Testis (tissue), 3 donors: ENCODE results near the gene CNNM2. TPM values are rescaled to one million over a fixed set of nuclear protein-coding genes. Genes with fewer than 3 reads are reported as not detected.

Experiments used
- DNase-seq: peaks from one replicate; pipeline ENCODE4 v3.0.0-alpha.2; 2019
- H3K27ac ChIP-seq, 2 donors: fragments of 200-600 bp; sonication (generic); one replicate each; pipeline ENCODE4 v1.5.1; 2019
- H3K27me3 ChIP-seq: fragments of 200-600 bp; sonication (generic); one replicate; pipeline ENCODE4 v1.5.1; 2019
- H3K36me3 ChIP-seq: fragments of 200-600 bp; sonication (generic); one replicate; pipeline ENCODE4 v1.5.1; 2017; ENCODE audit warnings: low read depth; ENCODE audit errors: missing control alignments
- H3K4me1 ChIP-seq: fragments of 200-600 bp; sonication (generic); one replicate; pipeline ENCODE4 v1.5.1; 2019
- H3K4me3 ChIP-seq, 2 donors: fragments of 200-600 bp; sonication (generic); one replicate each; pipeline ENCODE4 v1.5.1; 2017 to 2019
- H3K9me3 ChIP-seq: fragments of 200-600 bp; sonication (generic); one replicate; pipeline ENCODE4 v1.5.1; 2017
- CTCF ChIP-seq, 3 experiments: fragments of 450-650 bp in 2 of 3; fragments of 200-600 bp in 1 of 3; sonication (generic) in 1 of 3; IDR thresholded peaks; one replicate each; pipeline ENCODE4 v1.5.1; 2016 to 2019; ENCODE audit warnings: antibody characterized with exemption in 3 of 3, mild to moderate bottlenecking in 2 of 3, moderate library complexity in 1 of 3
- POLR2A ChIP-seq: fragments of 450-650 bp; IDR thresholded peaks from one replicate; pipeline ENCODE4 v1.6.1; 2017; ENCODE audit warnings: antibody characterized with exemption, mild to moderate bottlenecking, moderate library complexity
- WGBS, 2 donors: methylation state at CpG; one replicate each; pipeline ENCODE4 v1.1.5; 2018; 5-methylcytosine and 5-hydroxymethylcytosine counted together
- intact Hi-C: fragments of 100-400 bp; cut with DNase I; formaldehyde crosslinking; loops from one replicate; pipeline ENCODE4 v1.15.1; 2023; ENCODE audit warnings: low total_unique reads
- polyA plus RNA-seq: library from polyadenylated mRNA; stranded (reverse); fragments of 350-450 nt; fragmentation: Illumina TruSeq; extraction: RNeasy Lipid Tissue Mini Kit (QIAGEN cat#74804); gene quantifications from one replicate; pipeline ENCODE4 v1.2.3, GENCODE V29; 2014; ENCODE audit warnings: low read depth, low replicate concordance; ENCODE audit not compliant: insufficient read depth
- total RNA-seq, 2 donors: library from RNA; depleted of rRNA; stranded (reverse); fragments of >200 nt; gene quantifications; one replicate each; pipeline ENCODE4 v1.2.3, GENCODE V29; 2016

CNNM2 gene
- total and polyA plus RNA-seq, 3 donors from 2014 or later = 9.8 to 30.5 (median 24.2) TPM

- Histone ChIP-seq H3K36me3 (no peaks in the 10 kb centered on the region), H3K9me3 (no peaks in the 10 kb centered on the region), H3K27ac (no peak overlapping the region), H3K27me3 (no peaks in the 10 kb centered on the region), H3K4me3 (no peak overlapping the region), H3K4me1 (no peaks in the 10 kb centered on the region)
- WGBS, 2 donors = 67 to 87% methylated on average over 2 of the region's 2 CpGs
- no peak for DNase-seq
- intact Hi-C loops = no loop called here
- TF ChIP-seq CTCF (IDR thresholded peaks at IDR 0.05) (no peak), POLR2A (no peak)
These were observed 120.5 kb downstream of the CNNM2 start for GRCh38 chr10:103038570-103038969.

DNA sequence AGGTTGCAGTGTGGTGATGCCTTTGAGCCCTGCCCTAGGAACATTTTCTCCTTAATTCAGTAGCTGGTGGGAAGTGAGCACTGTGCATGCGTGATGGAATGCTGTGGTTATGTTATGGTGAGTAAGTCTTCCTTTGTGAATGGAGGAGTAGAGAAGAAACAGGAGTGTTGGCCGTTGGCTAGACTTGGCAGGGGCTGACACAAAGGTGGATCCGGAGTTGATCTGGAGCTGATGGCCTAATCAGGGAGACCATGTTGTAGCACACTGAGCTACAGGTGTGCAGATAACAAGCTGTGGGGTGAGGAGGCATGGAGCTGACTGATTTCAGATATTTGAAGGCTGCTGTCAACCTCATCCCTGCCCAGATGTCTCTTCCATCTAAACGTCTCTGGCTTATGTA, 122.3 kb downstream of the CNNM2 start:
- no peaks in the 10 kb centered on the region for H3K27me3 ChIP-seq
- 77 to 83% methylated on average over 4 of the region's 4 CpGs for WGBS, 2 donors
- no peak for DNase-seq
- H3K4me1 ChIP-seq = peaks cover 5% of the 10 kb centered on the region
- H3K9me3 ChIP-seq = no peaks in the 10 kb centered on the region
- H3K27ac ChIP-seq = no peak overlapping the region
- no peak overlapping the region for H3K4me3 ChIP-seq
- intact Hi-C loops = no loop called here
- H3K36me3 ChIP-seq = no peaks in the 10 kb centered on the region
- TF ChIP-seq CTCF (IDR thresholded peaks at IDR 0.05) (no peak), POLR2A (no peak)

DNA sequence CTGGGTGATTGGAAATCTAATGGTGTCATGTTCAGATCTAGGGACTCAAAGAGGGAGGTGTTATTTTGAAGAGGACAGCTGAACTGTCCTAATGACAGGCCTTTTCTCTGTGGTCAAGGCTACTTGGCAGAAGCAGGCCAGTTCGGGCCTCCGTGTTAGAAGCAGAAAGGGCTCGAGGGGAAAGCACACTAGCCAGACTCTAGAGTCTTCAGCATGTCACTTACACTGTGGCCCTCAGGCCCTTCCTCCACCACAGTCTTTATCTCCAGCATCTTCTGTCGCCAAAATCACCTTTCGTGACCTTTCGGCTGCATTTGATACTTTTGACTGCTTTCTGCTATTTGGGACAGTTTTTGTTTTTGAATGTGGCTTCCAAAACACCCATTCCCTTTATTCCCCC, 123.3 kb downstream of the CNNM2 start:
- no peaks in the 10 kb centered on the region for H3K27me3 ChIP-seq
- H3K36me3 ChIP-seq = no peaks in the 10 kb centered on the region
- peaks cover 6% of the 10 kb centered on the region for H3K4me1 ChIP-seq
- TF ChIP-seq CTCF (IDR thresholded peaks at IDR 0.05) (no peak), POLR2A (no peak)
- WGBS, 2 donors = 77 to 90% methylated on average over 6 of the region's 6 CpGs
- H3K27ac ChIP-seq = no peak overlapping the region
- intact Hi-C loops = no loop called here
- H3K4me3 ChIP-seq = no peak overlapping the region
- no peak for DNase-seq
- no peaks in the 10 kb centered on the region for H3K9me3 ChIP-seq

DNA sequence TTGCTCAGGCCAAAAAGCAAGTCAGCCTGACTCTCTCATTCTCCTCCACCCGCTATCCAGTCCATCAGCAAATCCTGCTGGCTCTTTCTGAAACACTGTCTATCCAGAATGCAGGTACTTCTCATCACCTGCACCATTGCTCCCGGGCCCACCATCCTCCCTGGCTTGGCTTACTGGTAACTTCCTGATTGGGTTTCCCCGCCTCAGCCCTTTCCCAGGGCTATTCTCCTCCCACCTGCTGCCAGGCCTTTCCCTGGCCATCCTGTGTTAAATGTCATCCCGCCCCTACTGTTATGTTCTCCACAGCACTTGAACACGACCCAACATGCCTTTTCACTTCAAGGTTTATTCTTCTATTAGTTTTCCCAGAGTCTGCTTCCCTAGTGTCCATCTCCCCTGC, 124.0 kb downstream of the CNNM2 start:
- peaks cover 6% of the 10 kb centered on the region for H3K4me1 ChIP-seq
- H3K4me3 ChIP-seq = no peak overlapping the region
- intact Hi-C loops = no loop called here
- no peaks in the 10 kb centered on the region for H3K27me3 ChIP-seq
- no peak overlapping the region for H3K27ac ChIP-seq
- no peaks in the 10 kb centered on the region for H3K36me3 ChIP-seq
- 83 to 85% methylated on average over 5 of the region's 5 CpGs for WGBS, 2 donors
- no peak for DNase-seq
- no peak for TF ChIP-seq CTCF (IDR thresholded peaks at IDR 0.05)
- no peak for TF ChIP-seq POLR2A
- H3K9me3 ChIP-seq = no peaks in the 10 kb centered on the region

DNA sequence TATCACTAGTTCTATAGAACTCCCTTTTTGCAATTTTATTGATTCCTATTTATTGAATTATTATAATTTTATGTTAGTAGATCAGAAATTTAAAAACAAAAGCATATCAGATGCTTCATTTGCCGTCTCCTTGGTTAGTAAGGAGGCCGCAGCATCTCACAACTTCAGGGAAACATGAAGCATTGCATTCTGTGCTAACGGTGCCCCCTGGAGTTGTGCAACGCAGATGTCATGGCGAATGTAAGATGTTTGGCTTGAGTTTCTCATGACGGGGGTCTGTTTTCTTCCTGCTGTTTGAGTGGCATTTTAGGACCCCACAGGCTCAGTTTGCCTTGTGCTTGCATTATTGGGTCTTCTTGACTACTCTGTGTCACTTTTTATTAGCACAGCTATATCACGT, 124.8 kb downstream of the CNNM2 start:
- no peak overlapping the region for H3K27ac ChIP-seq
- H3K36me3 ChIP-seq = no peaks in the 10 kb centered on the region
- no peak for DNase-seq
- TF ChIP-seq CTCF (IDR thresholded peaks at IDR 0.05) (no peak), POLR2A (no peak)
- 91 to 95% methylated on average over 7 of the region's 7 CpGs for WGBS, 2 donors
- H3K9me3 ChIP-seq = no peaks in the 10 kb centered on the region
- no peak overlapping the region for H3K4me3 ChIP-seq
- peaks cover 6% of the 10 kb centered on the region for H3K4me1 ChIP-seq
- intact Hi-C loops = no loop called here
- H3K27me3 ChIP-seq = no peaks in the 10 kb centered on the region
